HepG2 (cell line): Measurements from ENCODE around the gene ZNF117. TPM values are rescaled to one million over a fixed set of nuclear protein-coding genes. Genes with fewer than 3 reads are reported as not detected.
A peak's percentile ranks its signal among the peaks of the same experiment; 100 is the strongest.
"Not testable (repeated sequence)": the region's sequence is repeated elsewhere in the genome, so short reads cannot be mapped to it uniquely, and the experiment has no call there.

Experiments used
- ATAC-seq: fragments of 200-7000 bp; cut with Tn5 transposase; 3 replicates; pipeline ENCODE4 v1.9.1; 2020; ENCODE audit warnings: mild to moderate bottlenecking, moderate library complexity
- BruUV-seq: library from RNA; stranded (reverse); fragments of 400-500 nt; replicated peaks from 2 replicates; lab custom pipeline; 2021; lab: Mats Ljungman, UMichigan
- CTCF ChIA-PET: fragments of 300-600 bp; formaldehyde crosslinking; extraction: SDS; loops from one replicate; lab custom pipeline; 2021; ENCODE audit warnings: low total read pairs, inconsistent platforms, low intra/inter-chr PET ratio; lab: Yijun Ruan, JAX
- POLR2A ChIA-PET: fragments of 350-600 bp; sonication (Branson Sonifier 250); formaldehyde crosslinking; loops from one replicate; lab custom pipeline; 2020; ENCODE audit warnings: antibody characterized with exemption, inconsistent platforms; lab: Yijun Ruan, JAX
- DNase-seq: peaks from one replicate; pipeline ENCODE4 v3.0.0-alpha.2; 2015; ENCODE audit warnings: low spot score
- FAIRE-seq: peaks from 3 replicates; lab custom pipeline; 2011; peaks lifted over from hg19 to GRCh38; lab: Jason Lieb, UNC
- H2AFZ ChIP-seq: one replicate; pipeline ENCODE4 v1.6.1; 2011; ENCODE audit warnings: low read length, inconsistent platforms
- H3K27ac ChIP-seq: fragments of 300-600 bp; 3 replicates; pipeline ENCODE4 v1.8.0; 2011; ENCODE audit warnings: mixed run types, mild to moderate bottlenecking, mixed read lengths, low read length, inconsistent platforms; ENCODE audit not compliant: insufficient read depth; ENCODE audit errors: extremely low read length
- H3K27me3 ChIP-seq, 2 experiments: fragments of 200-600 bp in 1 of 2; 2 replicates in 1 of 2; 3 replicates in 1 of 2; pipeline versions ENCODE4 v1.6.0 to v1.8.0; 2011; ENCODE audit warnings: low read length in 2 of 2, mild to moderate bottlenecking in 2 of 2, moderate library complexity in 2 of 2, inconsistent platforms in 1 of 2; ENCODE audit not compliant: insufficient read depth in 2 of 2, control insufficient read depth in 1 of 2
- H3K36me3 ChIP-seq, 2 experiments: fragments of 200-600 bp in 1 of 2; replicated peaks in 1 of 2; 2 replicates in 1 of 2; 3 replicates in 1 of 2; pipeline versions ENCODE4 v1.5.1 to v1.8.0; 2011; ENCODE audit warnings: low read length in 2 of 2, inconsistent platforms in 1 of 2; ENCODE audit not compliant: insufficient read depth in 2 of 2, control insufficient read depth in 1 of 2
- H3K4me1 ChIP-seq: 2 replicates; pipeline ENCODE4 v1.5.1; 2012; ENCODE audit warnings: low read length, inconsistent platforms; ENCODE audit not compliant: insufficient read depth
- H3K4me2 ChIP-seq: 2 replicates; pipeline ENCODE4 v1.6.0; 2011; ENCODE audit warnings: low read depth, low read length, inconsistent platforms
- H3K4me3 ChIP-seq, 3 experiments: fragments of 200-600 bp in 1 of 3; sonication (generic), shearing (Covaris generic) in 1 of 3; replicated peaks in 1 of 3; 2 replicates each; pipeline ENCODE4 v1.5.1; 2011 to 2016; ENCODE audit warnings: low read length in 3 of 3, inconsistent platforms in 2 of 3, low read depth in 2 of 3, mild to moderate bottlenecking in 2 of 3, control low read depth in 1 of 3, mixed read lengths in 1 of 3; ENCODE audit not compliant: insufficient read depth in 1 of 3
- H3K79me2 ChIP-seq: one replicate; pipeline ENCODE4 v1.6.1; 2011; ENCODE audit warnings: low read length, inconsistent platforms; ENCODE audit not compliant: insufficient read depth
- H3K9ac ChIP-seq: 2 replicates; pipeline ENCODE4 v1.6.0; 2011; ENCODE audit warnings: mild to moderate bottlenecking, low read depth, low read length, inconsistent platforms; ENCODE audit not compliant: insufficient read depth
- H3K9me3 ChIP-seq: 2 replicates; pipeline ENCODE4 v1.5.1; 2012; ENCODE audit warnings: mild to moderate bottlenecking, low read length
- H4K20me1 ChIP-seq: 2 replicates; pipeline ENCODE4 v1.6.0; 2011; ENCODE audit warnings: inconsistent platforms, mild to moderate bottlenecking, low read length, moderate library complexity; ENCODE audit not compliant: insufficient read depth
- BCL6 ChIP-seq: IDR thresholded peaks from 2 replicates; pipeline ENCODE4 v1.6.1; 2016; ENCODE audit warnings: missing genetic modification reagents, missing compliant biosample characterization
- FOSL1 ChIP-seq: sonication (generic); formaldehyde crosslinking; IDR thresholded peaks from 2 replicates; pipeline ENCODE4 v1.9.0; 2021; ENCODE audit warnings: missing genetic modification reagents, borderline replicate concordance
- FOXP1 ChIP-seq, 2 experiments: fragments of 450-650 bp in 1 of 2; IDR thresholded peaks; 2 replicates each; pipeline ENCODE4 v1.6.1; 2017 to 2018; ENCODE audit warnings: antibody characterized with exemption in 1 of 2
- GATAD2A ChIP-seq: IDR thresholded peaks from 2 replicates; pipeline ENCODE4 v1.6.1; 2016
- HDAC2 ChIP-seq: sonication (generic); formaldehyde crosslinking; IDR thresholded peaks from 2 replicates; pipeline ENCODE4 v1.4.0; 2020; ENCODE audit warnings: missing genetic modification reagents
- HNF4A ChIP-seq: sonication (generic); formaldehyde crosslinking; IDR thresholded peaks from 2 replicates; pipeline ENCODE4 v1.4.0; 2020; ENCODE audit warnings: missing genetic modification reagents
- MAFK ChIP-seq, 2 experiments: IDR thresholded peaks in 1 of 2; conservative IDR thresholded peaks in 1 of 2; 2 replicates each; pipeline ENCODE4 v1.6.1; 2011; ENCODE audit warnings: improper control_type of control experiment in 2 of 2, low read length in 2 of 2
- MIXL1 ChIP-seq: IDR thresholded peaks from 2 replicates; pipeline ENCODE4 v1.6.1; 2016
- NR2F6 ChIP-seq, 2 experiments: IDR thresholded peaks; 2 replicates each; pipeline ENCODE4 v1.6.1; 2016; ENCODE audit warnings: antibody characterized with exemption in 1 of 2, mild to moderate bottlenecking in 1 of 2
- PPARG ChIP-seq: conservative IDR thresholded peaks from 2 replicates; pipeline ENCODE4 v1.6.1; 2016; ENCODE audit warnings: missing biosample characterization, missing genetic modification reagents
- RARA ChIP-seq: IDR thresholded peaks from 2 replicates; pipeline ENCODE4 v1.6.1; 2016; ENCODE audit warnings: missing genetic modification reagents, missing compliant biosample characterization
- RCOR2 ChIP-seq: IDR thresholded peaks from 2 replicates; pipeline ENCODE4 v1.6.1; 2016; ENCODE audit warnings: missing biosample characterization, missing genetic modification reagents
- RXRB ChIP-seq: IDR thresholded peaks from 2 replicates; pipeline ENCODE4 v1.6.1; 2016; ENCODE audit warnings: borderline replicate concordance, missing genetic modification reagents, missing compliant biosample characterization
- SAP130 ChIP-seq: IDR thresholded peaks from 2 replicates; pipeline ENCODE4 v1.6.1; 2016; ENCODE audit warnings: low read depth
- SOX5 ChIP-seq: IDR thresholded peaks from 2 replicates; pipeline ENCODE4 v1.6.1; 2016; ENCODE audit warnings: borderline replicate concordance
- SOX6 ChIP-seq, 2 experiments: fragments of 450-650 bp in 1 of 2; sonication (generic) in 1 of 2; formaldehyde crosslinking in 1 of 2; IDR thresholded peaks; 2 replicates each; pipeline versions ENCODE4 v1.4.0 to v1.6.1; 2017 to 2020; ENCODE audit warnings: antibody characterized with exemption in 1 of 2, mild to moderate bottlenecking in 1 of 2, missing genetic modification reagents in 1 of 2
- ZBTB33 ChIP-seq: sonication (generic); formaldehyde crosslinking; IDR thresholded peaks from 2 replicates; pipeline ENCODE4 v1.4.0; 2020; ENCODE audit warnings: missing genetic modification reagents
- ZNF652 ChIP-seq: IDR thresholded peaks from 2 replicates; pipeline ENCODE4 v1.6.1; 2016; ENCODE audit warnings: low read depth, borderline replicate concordance
- WGBS: methylation state at CpG from one replicate; pipeline ENCODE4 v1.1.6; 2017; ENCODE audit warnings: low lambda C conversion rate; 5-methylcytosine and 5-hydroxymethylcytosine counted together
- in situ Hi-C: cut with HindIII; loops from 2 replicates; pipeline ENCODE4 v1.10.0; 2017; ENCODE audit warnings: low pct_unique_long_range_greater_than_20kb; ENCODE audit not compliant: extremely low pct_ligation_motif_present
- intact Hi-C: fragments of 100-400 bp; cut with micrococcal nuclease; formaldehyde crosslinking; loops from one replicate; pipeline ENCODE4 v1.10.0; 2022; ENCODE audit not compliant: unreplicated experiment
- polyA plus RNA-seq, 8 experiments: library from polyadenylated mRNA; depleted of rRNA in 3 of 8; stranded (reverse) in 7 of 8; unstranded in 1 of 8; fragments of >200 nt; fragmentation: Illumina TruSeq in 4 of 8; extraction: Trizol in 4 of 8; gene quantifications; 2 replicates each; pipeline versions ENCODE4 v1.2.1 to v1.2.3, GENCODE V29; 2011 to 2016; ENCODE audit warnings: low read depth in 4 of 8, missing spikeins in 1 of 8, mixed read lengths in 1 of 8; ENCODE audit not compliant: insufficient read depth in 1 of 8
- total RNA-seq, 5 experiments: library from RNA; depleted of rRNA; stranded (reverse); fragments of >200 nt; fragmentation: Illumina TruSeq; extraction: Trizol; gene quantifications; 2 replicates each; pipeline ENCODE4 v1.2.3, GENCODE V29; 2016; ENCODE audit warnings: low read depth in 1 of 5
- TF ChIP-seq, protein P1 (sequence below): IDR thresholded peaks from 2 replicates; pipeline ENCODE4 v1.4.0; 2020; ENCODE audit warnings: mild to moderate bottlenecking, missing genetic modification reagents

ZNF117 gene
- total and polyA plus RNA-seq, 2 of the 13 experiments (the other 11 are each of a cell fraction or from before 2014, with no cell fraction given) = 6.6 to 20.0 TPM

GRCh38 chr7:65034120-65034782 is 43.4 kb upstream of the ZNF117 start:
- peak; percentile 57 for FAIRE-seq
- ATAC-seq; H3K36me3 ChIP-seq; in situ Hi-C loops; H3K79me2 ChIP-seq; CTCF ChIA-PET; H3K27me3 ChIP-seq; H2AFZ ChIP-seq; intact Hi-C loops; H3K4me3 ChIP-seq; H4K20me1 ChIP-seq; H3K9ac ChIP-seq; BruUV-seq; H3K4me2 ChIP-seq; H3K9me3 ChIP-seq; TF ChIP-seq FOXP1, SOX6, NR2F6 (IDR thresholded peaks at IDR 0.05): not testable (repeated sequence)
- H3K27ac ChIP-seq = peak overlapping the region; percentile 40
- DNase-seq = peak; percentile 30
- WGBS = 13% methylated on average over 10 of the region's 10 CpGs
- POLR2A ChIA-PET = interaction anchor here (0.8 to 1.5 kb wide), 5 partner anchors 13 to 35 kb away, joined by 3 to 7 read pairs (median 4); partner anchors contain the start of gene ERV3-1
- peaks cover 27% of the 10 kb centered on the region for H3K4me1 ChIP-seq
- peak; percentile 37; the same call in 1 of the 2 replicates for TF ChIP-seq FOSL1 (CRISPR knock-in tag)
- 0 out of 2 replicates have a peak, but pooled peaks have one; percentile 30 for TF ChIP-seq ZBTB33 (CRISPR knock-in tag)
- 0 out of 2 replicates have a peak, but pooled peaks have one; percentile 7 for TF ChIP-seq SOX5
- peak; percentile 52; the same call in 1 of the 2 replicates for TF ChIP-seq FOXP1 (CRISPR knock-in tag; IDR thresholded peaks at IDR 0.05)
- 0 out of 2 replicates have a peak, but pooled peaks have one; percentile 7 for TF ChIP-seq SOX6 (CRISPR knock-in tag; IDR thresholded peaks at IDR 0.05)
- peak; percentile 55; the same call in 1 of the 2 replicates for TF ChIP-seq PPARG (CRISPR knock-in tag)
- TF ChIP-seq SAP130 (CRISPR knock-in tag) = 0 out of 2 replicates have a peak, but pooled peaks have one; percentile 28
- TF ChIP-seq ZNF652 (CRISPR knock-in tag) = peak; percentile 71; the same call in 1 of the 2 replicates
- peak; percentile 55; the same call in 1 of the 2 replicates for TF ChIP-seq RARA (CRISPR knock-in tag)
- TF ChIP-seq BCL6 = peak; percentile 81
- TF ChIP-seq, protein P1, sequence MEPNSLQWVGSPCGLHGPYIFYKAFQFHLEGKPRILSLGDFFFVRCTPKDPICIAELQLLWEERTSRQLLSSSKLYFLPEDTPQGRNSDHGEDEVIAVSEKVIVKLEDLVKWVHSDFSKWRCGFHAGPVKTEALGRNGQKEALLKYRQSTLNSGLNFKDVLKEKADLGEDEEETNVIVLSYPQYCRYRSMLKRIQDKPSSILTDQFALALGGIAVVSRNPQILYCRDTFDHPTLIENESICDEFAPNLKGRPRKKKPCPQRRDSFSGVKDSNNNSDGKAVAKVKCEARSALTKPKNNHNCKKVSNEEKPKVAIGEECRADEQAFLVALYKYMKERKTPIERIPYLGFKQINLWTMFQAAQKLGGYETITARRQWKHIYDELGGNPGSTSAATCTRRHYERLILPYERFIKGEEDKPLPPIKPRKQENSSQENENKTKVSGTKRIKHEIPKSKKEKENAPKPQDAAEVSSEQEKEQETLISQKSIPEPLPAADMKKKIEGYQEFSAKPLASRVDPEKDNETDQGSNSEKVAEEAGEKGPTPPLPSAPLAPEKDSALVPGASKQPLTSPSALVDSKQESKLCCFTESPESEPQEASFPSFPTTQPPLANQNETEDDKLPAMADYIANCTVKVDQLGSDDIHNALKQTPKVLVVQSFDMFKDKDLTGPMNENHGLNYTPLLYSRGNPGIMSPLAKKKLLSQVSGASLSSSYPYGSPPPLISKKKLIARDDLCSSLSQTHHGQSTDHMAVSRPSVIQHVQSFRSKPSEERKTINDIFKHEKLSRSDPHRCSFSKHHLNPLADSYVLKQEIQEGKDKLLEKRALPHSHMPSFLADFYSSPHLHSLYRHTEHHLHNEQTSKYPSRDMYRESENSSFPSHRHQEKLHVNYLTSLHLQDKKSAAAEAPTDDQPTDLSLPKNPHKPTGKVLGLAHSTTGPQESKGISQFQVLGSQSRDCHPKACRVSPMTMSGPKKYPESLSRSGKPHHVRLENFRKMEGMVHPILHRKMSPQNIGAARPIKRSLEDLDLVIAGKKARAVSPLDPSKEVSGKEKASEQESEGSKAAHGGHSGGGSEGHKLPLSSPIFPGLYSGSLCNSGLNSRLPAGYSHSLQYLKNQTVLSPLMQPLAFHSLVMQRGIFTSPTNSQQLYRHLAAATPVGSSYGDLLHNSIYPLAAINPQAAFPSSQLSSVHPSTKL (CRISPR knock-in tag) = peak; percentile 34; the same call in 1 of the 2 replicates
- 0 out of 2 replicates have a peak, but pooled peaks have one; percentile 30 for TF ChIP-seq GATAD2A (CRISPR knock-in tag)
- peak; percentile 23; the same call in 1 of the 2 replicates for TF ChIP-seq NR2F6 (CRISPR knock-in tag; IDR thresholded peaks at IDR 0.05)
- TF ChIP-seq HDAC2 (CRISPR knock-in tag) = peak; percentile 16; the same call in 1 of the 2 replicates
- 0 out of 2 replicates have a peak, but pooled peaks have one; percentile 5 for TF ChIP-seq HNF4A (CRISPR knock-in tag)
- 0 out of 2 replicates have a peak, but pooled peaks have one; percentile 5 for TF ChIP-seq RXRB
- TF ChIP-seq MAFK (conservative IDR thresholded peaks at IDR 0.05 in 1 of 2, IDR thresholded peaks at IDR 0.05 in 1 of 2; ENCODE audit: low read length in 2 of 2) = peak in 1 of 2 experiments; percentile 54; a peak in 1 of 4 replicates
- 0 out of 2 replicates have a peak, but pooled peaks have one; percentile 12 for TF ChIP-seq MIXL1 (CRISPR knock-in tag)
- 0 out of 2 replicates have a peak, but pooled peaks have one; percentile 9 for TF ChIP-seq RCOR2 (CRISPR knock-in tag)
